GM21737 (cell line): ENCODE measurements around the gene RASGRP4.
"Not testable (repeated sequence)": the region's sequence is repeated elsewhere in the genome, so short reads cannot be mapped to it uniquely, and the experiment has no call there.

ENCODE experiments used
- ATAC-seq: cut with Tn5 transposase; IDR thresholded peaks from one replicate; pipeline ENCODE4 v1.9.1; 2021; ENCODE audit warnings: mild to moderate bottlenecking, moderate library complexity; ENCODE audit not compliant: unreplicated experiment

The RASGRP4 gene

GRCh38 chr19:38375098-38375493 is 50.9 kb downstream of the RASGRP4 start:
- ATAC-seq = no peak

- ATAC-seq = peak; percentile 90
Measured at GRCh38 chr19:38374332-38375097, 51.5 kb downstream of the RASGRP4 start, which contains the start of gene PSMD8. Gene PSMD8 (plus strand): TSS chr19:38374571. CDS start chr19:38374602, 31 bp downstream.

- no peak for ATAC-seq
Measured at GRCh38 chr19:38373907-38374331, 52.1 kb downstream of the RASGRP4 start.

- ATAC-seq = no peak
Measured at GRCh38 chr19:38371081-38371480, 54.9 kb downstream of the RASGRP4 start.

- ATAC-seq = no peak
Measured at GRCh38 chr19:38370299-38370698, 55.7 kb downstream of the RASGRP4 start.

- no peak for ATAC-seq
Measured at GRCh38 chr19:38369584-38369983, 56.4 kb downstream of the RASGRP4 start.

GRCh38 chr19:38367041-38367440 is 59.0 kb downstream of the RASGRP4 start:
- no peak for ATAC-seq

- not testable (repeated sequence) for ATAC-seq
Measured at GRCh38 chr19:38362946-38363688, 62.9 kb downstream of the RASGRP4 start.

- ATAC-seq = peak; percentile 57
Measured at GRCh38 chr19:38362076-38362945, 63.7 kb downstream of the RASGRP4 start.

- ATAC-seq = peak; percentile 42
Measured at GRCh38 chr19:38361633-38362075, 64.4 kb downstream of the RASGRP4 start.

GRCh38 chr19:38360839-38361631 is 65.0 kb downstream of the RASGRP4 start:
- ATAC-seq = no peak

- ATAC-seq = no peak
Measured at GRCh38 chr19:38360351-38360750, 65.7 kb downstream of the RASGRP4 start.

- ATAC-seq = no peak
Measured at GRCh38 chr19:38359242-38360021, 66.6 kb downstream of the RASGRP4 start.
